IPS-18a (cell line): ENCODE measurements around the gene SUSD5.
"Not testable (repeated sequence)": the region's sequence is repeated elsewhere in the genome, so short reads cannot be mapped to it uniquely, and the experiment has no call there.

Experiments
- H3K27ac ChIP-seq: one replicate; pipeline ENCODE4 v1.5.1; 2013; ENCODE audit warnings: low read length
- H3K27me3 ChIP-seq: one replicate; pipeline ENCODE4 v1.6.1; 2013; ENCODE audit warnings: mild to moderate bottlenecking, low read length; ENCODE audit not compliant: control insufficient read depth, insufficient read depth
- H3K36me3 ChIP-seq: one replicate; pipeline ENCODE4 v1.6.1; 2013; ENCODE audit warnings: low read depth, low read length; ENCODE audit not compliant: control insufficient read depth
- H3K4me1 ChIP-seq: one replicate; pipeline ENCODE4 v1.6.1; 2013; ENCODE audit warnings: low read depth, low read length; ENCODE audit not compliant: control insufficient read depth
- H3K4me3 ChIP-seq: one replicate; pipeline ENCODE4 v1.5.1; 2013; ENCODE audit warnings: low read length
- H3K9ac ChIP-seq: one replicate; pipeline ENCODE4 v1.6.1; 2013; ENCODE audit warnings: mild to moderate bottlenecking, low read length, moderate library complexity
- H3K9me3 ChIP-seq: one replicate; pipeline ENCODE4 v1.6.1; 2013; ENCODE audit warnings: low read depth, low read length; ENCODE audit not compliant: control insufficient read depth

The SUSD5 gene

GRCh38 chr3:33187368-33187634 lies 31.3 kb downstream of the SUSD5 start:
- Histone ChIP-seq H3K9me3 (no peaks in the 10 kb centered on the region), H3K36me3 (no peaks in the 10 kb centered on the region), H3K4me3 (no peak overlapping the region), H3K27me3 (no peaks in the 10 kb centered on the region), H3K9ac (no peak overlapping the region), H3K27ac (no peak overlapping the region), H3K4me1 (no peaks in the 10 kb centered on the region)

- no peaks in the 10 kb centered on the region for H3K9me3 ChIP-seq
- no peaks in the 10 kb centered on the region for H3K36me3 ChIP-seq
- H3K4me1 ChIP-seq = no peaks in the 10 kb centered on the region
- no peak overlapping the region for H3K4me3 ChIP-seq
- H3K27ac ChIP-seq = no peak overlapping the region
- no peak overlapping the region for H3K9ac ChIP-seq
- H3K27me3 ChIP-seq = no peaks in the 10 kb centered on the region
Measured at GRCh38 chr3:33186524-33187367, 31.9 kb downstream of the SUSD5 start.

GRCh38 chr3:33184863-33185262 lies 33.7 kb downstream of the SUSD5 start:
- H3K27ac ChIP-seq = no peak overlapping the region
- H3K4me1 ChIP-seq = no peaks in the 10 kb centered on the region
- no peak overlapping the region for H3K4me3 ChIP-seq
- H3K9ac ChIP-seq = no peak overlapping the region
- no peaks in the 10 kb centered on the region for H3K27me3 ChIP-seq
- no peaks in the 10 kb centered on the region for H3K9me3 ChIP-seq
- H3K36me3 ChIP-seq = no peaks in the 10 kb centered on the region

GRCh38 chr3:33181641-33182040 lies 37.0 kb downstream of the SUSD5 start:
- H3K9me3 ChIP-seq, H3K27me3 ChIP-seq, H3K4me3 ChIP-seq, H3K36me3 ChIP-seq, H3K9ac ChIP-seq, H3K4me1 ChIP-seq, H3K27ac ChIP-seq: not testable (repeated sequence)

GRCh38 chr3:33181229-33181628 lies 37.4 kb downstream of the SUSD5 start:
- Histone ChIP-seq H3K4me1 (no peaks in the 10 kb centered on the region), H3K9ac (no peak overlapping the region), H3K36me3 (no peaks in the 10 kb centered on the region), H3K27me3 (no peaks in the 10 kb centered on the region), H3K4me3 (no peak overlapping the region), H3K27ac (no peak overlapping the region), H3K9me3 (no peaks in the 10 kb centered on the region)

GRCh38 chr3:33179132-33179531 lies 39.5 kb downstream of the SUSD5 start:
- Histone ChIP-seq H3K9me3 (no peaks in the 10 kb centered on the region), H3K27ac (no peak overlapping the region)

GRCh38 chr3:33174711-33175414 lies 43.7 kb downstream of the SUSD5 start:
- Histone ChIP-seq H3K9ac (no peak overlapping the region), H3K4me3 (no peak overlapping the region), H3K27me3 (no peaks in the 10 kb centered on the region), H3K9me3 (no peaks in the 10 kb centered on the region), H3K36me3 (no peaks in the 10 kb centered on the region), H3K4me1 (no peaks in the 10 kb centered on the region), H3K27ac (no peak overlapping the region)

More at GRCh38 chr3:33179132-33179531, 39.5 kb downstream of the SUSD5 start:
- Histone ChIP-seq H3K4me1 (no peaks in the 10 kb centered on the region), H3K9ac (no peak overlapping the region), H3K4me3 (no peak overlapping the region), H3K27me3 (no peaks in the 10 kb centered on the region), H3K36me3 (no peaks in the 10 kb centered on the region)

- Histone ChIP-seq H3K27me3 (no peaks in the 10 kb centered on the region), H3K4me1 (no peaks in the 10 kb centered on the region), H3K27ac (no peak overlapping the region), H3K9me3 (no peaks in the 10 kb centered on the region), H3K36me3 (no peaks in the 10 kb centered on the region), H3K9ac (no peak overlapping the region), H3K4me3 (no peak overlapping the region)
Measured at GRCh38 chr3:33174095-33174494, 44.5 kb downstream of the SUSD5 start.

GRCh38 chr3:33173672-33174071 lies 44.9 kb downstream of the SUSD5 start:
- Histone ChIP-seq H3K36me3 (no peaks in the 10 kb centered on the region), H3K9me3 (no peaks in the 10 kb centered on the region), H3K4me1 (no peaks in the 10 kb centered on the region), H3K4me3 (no peak overlapping the region), H3K9ac (no peak overlapping the region), H3K27ac (no peak overlapping the region), H3K27me3 (no peaks in the 10 kb centered on the region)

- Histone ChIP-seq H3K9ac (no peak overlapping the region), H3K27ac (no peak overlapping the region), H3K36me3 (no peaks in the 10 kb centered on the region), H3K4me3 (no peak overlapping the region), H3K4me1 (no peaks in the 10 kb centered on the region), H3K9me3 (no peaks in the 10 kb centered on the region), H3K27me3 (no peaks in the 10 kb centered on the region)
Measured at GRCh38 chr3:33173103-33173502, 45.5 kb downstream of the SUSD5 start.

GRCh38 chr3:33171580-33171979 lies 47.0 kb downstream of the SUSD5 start:
- no peaks in the 10 kb centered on the region for H3K27me3 ChIP-seq

GRCh38 chr3:33170531-33170930 lies 48.1 kb downstream of the SUSD5 start:
- no peak overlapping the region for H3K4me3 ChIP-seq
- H3K9me3 ChIP-seq = no peaks in the 10 kb centered on the region
- no peak overlapping the region for H3K27ac ChIP-seq
- no peaks in the 10 kb centered on the region for H3K36me3 ChIP-seq
- H3K4me1 ChIP-seq = no peaks in the 10 kb centered on the region
- no peaks in the 10 kb centered on the region for H3K27me3 ChIP-seq
- no peak overlapping the region for H3K9ac ChIP-seq

More at GRCh38 chr3:33171580-33171979, 47.0 kb downstream of the SUSD5 start:
- Histone ChIP-seq H3K4me1 (no peaks in the 10 kb centered on the region), H3K9me3 (no peaks in the 10 kb centered on the region), H3K4me3 (no peak overlapping the region), H3K9ac (no peak overlapping the region), H3K36me3 (no peaks in the 10 kb centered on the region), H3K27ac (no peak overlapping the region)
